ENCODE measurements around the gene EFCC1. TPM values are rescaled to one million over a fixed set of nuclear protein-coding genes. Genes with fewer than 3 reads are reported as not detected.
"Not testable (repeated sequence)": the region's sequence is repeated elsewhere in the genome, so short reads cannot be mapped to it uniquely, and the experiment has no call there.

The EFCC1 gene
- total RNA-seq, 4 donors from 2014 or later, result 0.22 to 2.1 (median 1.9) TPM

GRCh38 chr3:129084501-129084900 is 83.4 kb downstream of the EFCC1 start:
- H3K9me3 ChIP-seq, result no peaks in the 10 kb centered on the region
- H3K4me1 ChIP-seq, result peaks cover 0 to 12% (median 0%) of the 10 kb centered on the region in 4 donors
- TF ChIP-seq EP300 (IDR thresholded peaks at IDR 0.05) (no peak), POLR2A (IDR thresholded peaks at IDR 0.05) (no peak), CTCF (IDR thresholded peaks at IDR 0.05) (no peak)
- H3K4me3 ChIP-seq, result no peak overlapping the region
- 85 to 93% methylated on average over 6 of the region's 6 CpGs for WGBS, 2 donors
- H3K27me3 ChIP-seq, result no peaks in the 10 kb centered on the region
- H3K27ac ChIP-seq, result no peak overlapping the region
- DNase-seq (ENCODE audit: low spot score in 2 of 2), result no peak
- H3K36me3 ChIP-seq, result no peaks in the 10 kb centered on the region

GRCh38 chr3:129085165-129085715 is 84.1 kb downstream of the EFCC1 start:
- TF ChIP-seq POLR2A (IDR thresholded peaks at IDR 0.05) (no peak), EP300 (IDR thresholded peaks at IDR 0.05) (no peak), CTCF (IDR thresholded peaks at IDR 0.05) (no peak)
- Histone ChIP-seq H3K9me3 (no peaks in the 10 kb centered on the region), H3K27me3 (no peaks in the 10 kb centered on the region), H3K4me3 (no peak overlapping the region), H3K36me3 (no peaks in the 10 kb centered on the region), H3K4me1 (peaks cover 0 to 12% (median 0%) of the 10 kb centered on the region in 4 donors), H3K27ac (no peak overlapping the region)
- WGBS, 2 donors, result 86 to 91% methylated on average over 11 to 12 of the region's 12 CpGs
- no peak for DNase-seq (ENCODE audit: low spot score in 2 of 2)

- H3K27ac ChIP-seq, result no peak overlapping the region
- no peaks in the 10 kb centered on the region for H3K9me3 ChIP-seq
- no peaks in the 10 kb centered on the region for H3K36me3 ChIP-seq
- TF ChIP-seq CTCF (IDR thresholded peaks at IDR 0.05) (no peak), POLR2A (IDR thresholded peaks at IDR 0.05) (no peak), EP300 (IDR thresholded peaks at IDR 0.05) (no peak)
- no peak for DNase-seq (ENCODE audit: low spot score in 2 of 2)
- H3K4me3 ChIP-seq, result no peak overlapping the region
- no peaks in the 10 kb centered on the region for H3K27me3 ChIP-seq
- WGBS, 2 donors, result 88 to 97% methylated on average over 4 of the region's 4 CpGs
- H3K4me1 ChIP-seq, result peaks cover 0 to 12% (median 0%) of the 10 kb centered on the region in 4 donors
These were observed 84.7 kb downstream of the EFCC1 start for GRCh38 chr3:129085818-129086217.

GRCh38 chr3:129087138-129087702 is 86.1 kb downstream of the EFCC1 start:
- peak overlapping the region; percentile 67 to 87 (median 78) for H3K27ac ChIP-seq
- DNase-seq (ENCODE audit: low spot score in 2 of 2), result peak in 1 of 2 donors; percentile 18
- no peaks in the 10 kb centered on the region for H3K9me3 ChIP-seq
- H3K4me3 ChIP-seq, result no peak overlapping the region
- no peaks in the 10 kb centered on the region for H3K27me3 ChIP-seq
- peaks cover 0 to 11% (median 0%) of the 10 kb centered on the region in 3 donors for H3K36me3 ChIP-seq
- 49 to 52% methylated on average over 6 to 8 of the region's 8 CpGs for WGBS, 2 donors
- TF ChIP-seq POLR2A (IDR thresholded peaks at IDR 0.05) (no peak), EP300 (IDR thresholded peaks at IDR 0.05) (no peak), CTCF (IDR thresholded peaks at IDR 0.05) (no peak)
- H3K4me1 ChIP-seq, result peaks cover 0 to 12% (median 0%) of the 10 kb centered on the region in 4 donors

- H3K27ac ChIP-seq; DNase-seq (ENCODE audit: low spot score in 2 of 2); H3K9me3 ChIP-seq; H3K27me3 ChIP-seq; H3K4me3 ChIP-seq: not testable (repeated sequence)
- H3K36me3 ChIP-seq, result peaks cover 0 to 18% (median 0%) of the 10 kb centered on the region in 3 donors
- H3K4me1 ChIP-seq, result peaks cover 0 to 12% (median 0%) of the 10 kb centered on the region in 4 donors
- WGBS, 2 donors, result no CpG with 5 or more reads among the region's 9 CpGs
These were observed 86.8 kb downstream of the EFCC1 start for GRCh38 chr3:129087904-129088303.

- H3K27me3 ChIP-seq; H3K27ac ChIP-seq; H3K4me3 ChIP-seq; DNase-seq (ENCODE audit: low spot score in 2 of 2); H3K9me3 ChIP-seq: not testable (repeated sequence)
- H3K36me3 ChIP-seq, result peaks cover 0 to 22% (median 0%) of the 10 kb centered on the region in 3 donors
- WGBS, 2 donors, result no CpG with 5 or more reads among the region's 6 CpGs
- H3K4me1 ChIP-seq, result peaks cover 0 to 12% (median 0%) of the 10 kb centered on the region in 4 donors
These were observed 87.2 kb downstream of the EFCC1 start for GRCh38 chr3:129088312-129088711.

Data from tibial nerve (tissue), 4 donors.